Measurements from ENCODE around the gene UQCC3. TPM values are rescaled to one million over a fixed set of nuclear protein-coding genes. Genes with fewer than 3 reads are reported as not detected.

Gene UQCC3
- total RNA-seq (2022) (23.9 and 24.0 TPM in 2 replicates), Bru-seq, nascent RNA (percentile 68 among the genes with signal in this experiment), BruChase-seq, experiment 1, labeled RNA remaining after a 2-hour chase (percentile 70 among the genes with signal in this experiment), BruChase-seq, experiment 2, labeled RNA remaining after a 6-hour chase (percentile 78 among the genes with signal in this experiment)
- long read RNA-seq, transcript UQCC3-201 (2 exons, 1,947 nt): major isoform, 110 of 116 reads
- long read RNA-seq, partial matches to known transcripts: 0 of 116 reads
- long read RNA-seq, other reads (novel, unspliced or antisense): 6 of 116 reads

GRCh38 chr11:62671608-62672389 lies at the start of gene UQCC3, which contains the start of gene LBHD1:
Gene UQCC3, plus strand, starts transcription at chr11:62671673. Its CDS starts 73 bp downstream, at chr11:62671746.
Gene LBHD1, minus strand, starts transcription at chr11:62672267. Its CDS starts 2,236 bp downstream, at chr11:62670031.
- peak; percentile 87 to 91 for DNase-seq
- H3K4me1 Mint-ChIP-seq (ENCODE audit: low read depth, unreplicated experiment): peaks cover 15% of the 10 kb centered on the region
- peaks cover 27% of the 10 kb centered on the region for H3K4me1 ChIP-seq
- intact Hi-C loops (cut with micrococcal nuclease; ENCODE audit: unreplicated experiment): loop anchor here (1.0 to 10.0 kb wide), 2 partner anchors 8 to 277 kb away; partner anchors contain the start of gene UBXN1
- no peak for TF ChIP-seq CTCF (IDR thresholded peaks at IDR 0.05; ENCODE audit: insufficient read depth in 1 of 2, low read depth in 1 of 2, low read length in 1 of 2, severe bottlenecking in 1 of 2, unreplicated experiment in 1 of 2)
- TSS peak; percentile 37 for BruUV-seq (replicated peaks)
- peak within 1 kb of the TSS; percentile 99 for H3K27ac Mint-ChIP-seq (ENCODE audit: unreplicated experiment)
- H3K27me3 ChIP-seq (replicated peaks; ENCODE audit: control insufficient read depth, insufficient read depth, low read length): no peaks in the 10 kb centered on the region
- no peaks in the 10 kb centered on the region for H3K27me3 Mint-ChIP-seq (ENCODE audit: insufficient read depth, unreplicated experiment)
- POLR2A ChIA-PET: interaction anchor here (0.6 to 2.3 kb wide), 23 partner anchors 9 to 261 kb away, joined by 3 to 23 read pairs (median 6); partner anchors contain the start of genes B3GAT3, EEF1G, GANAB and HNRNPUL2
- no peaks in the 10 kb centered on the region for H3K9me3 ChIP-seq
- no peaks in the 10 kb centered on the region for H3K9me3 Mint-ChIP-seq (ENCODE audit: unreplicated experiment)
- CTCF ChIA-PET: interaction anchor here (0.6 to 1.3 kb wide), 9 partner anchors 16 to 346 kb away, joined by 3 to 10 read pairs (median 3); partner anchors contain the start of genes B3GAT3, LRRN4CL and TUT1
- H3K4me3 ChIP-seq (ENCODE audit: low read depth, low read length): peak within 1 kb of the TSS; percentile 90
- H3K4me3 Mint-ChIP-seq (ENCODE audit: unreplicated experiment): peak within 1 kb of the TSS; percentile 98
- H3K36me3 Mint-ChIP-seq (ENCODE audit: insufficient read depth, unreplicated experiment): peaks cover 77% of the 10 kb centered on the region
- peaks cover 1% of the 10 kb centered on the region for H3K36me3 ChIP-seq (ENCODE audit: control insufficient read depth, insufficient read depth, low read length)

- DNase-seq: no peak
Measured at GRCh38 chr11:62622476-62623089, 48.9 kb upstream of the UQCC3 start.

More at GRCh38 chr11:62622476-62623089, 48.9 kb upstream of the UQCC3 start:
- BruUV-seq (replicated peaks): TSS peak; percentile 100
- POLR2A ChIA-PET: interaction anchor here (0.5 to 3.2 kb wide), 10 partner anchors 11 to 62 kb away, joined by 4 to 42 read pairs (median 14); partner anchors contain the start of genes C11orf98, CSKMT, EEF1G and INTS5
- H3K4me1 ChIP-seq: peaks cover 13% of the 10 kb centered on the region
- no peak for TF ChIP-seq CTCF (IDR thresholded peaks at IDR 0.05; ENCODE audit: insufficient read depth in 1 of 2, low read depth in 1 of 2, low read length in 1 of 2, severe bottlenecking in 1 of 2, unreplicated experiment in 1 of 2)
- H3K36me3 ChIP-seq (ENCODE audit: control insufficient read depth, insufficient read depth, low read length): peaks cover 9% of the 10 kb centered on the region
- no peaks in the 10 kb centered on the region for H3K9me3 Mint-ChIP-seq (ENCODE audit: unreplicated experiment)
- peak overlapping the region; percentile 15 for H3K4me3 ChIP-seq (ENCODE audit: low read depth, low read length)
- H3K27me3 Mint-ChIP-seq (ENCODE audit: insufficient read depth, unreplicated experiment): no peaks in the 10 kb centered on the region
- peak overlapping the region; percentile 91 for H3K4me3 Mint-ChIP-seq (ENCODE audit: unreplicated experiment)
- H3K4me1 Mint-ChIP-seq (ENCODE audit: low read depth, unreplicated experiment): peaks cover 7% of the 10 kb centered on the region
- no peaks in the 10 kb centered on the region for H3K9me3 ChIP-seq
- intact Hi-C loops (cut with micrococcal nuclease; ENCODE audit: unreplicated experiment): loop anchor here (1.0 to 2.0 kb wide), 3 partner anchors 24 to 42 kb away; partner anchors contain the start of genes C11orf98, CSKMT, GANAB and TUT1
- peak overlapping the region; percentile 81 for H3K27ac Mint-ChIP-seq (ENCODE audit: unreplicated experiment)
- H3K27me3 ChIP-seq (replicated peaks; ENCODE audit: control insufficient read depth, insufficient read depth, low read length): no peaks in the 10 kb centered on the region
- CTCF ChIA-PET: interaction anchor here (1.5 to 2.4 kb wide), 3 partner anchors 31 to 83 kb away, joined by 4 to 19 read pairs (median 7); partner anchors contain the start of genes C11orf98, CSKMT and TUT1
- H3K36me3 Mint-ChIP-seq (ENCODE audit: insufficient read depth, unreplicated experiment): peaks cover 57% of the 10 kb centered on the region
